Renal cortical epithelial cell (primary cell): Measurements from ENCODE around the gene AHNAK. TPM values are rescaled to one million over a fixed set of nuclear protein-coding genes. Genes with fewer than 3 reads are reported as not detected.
"Not testable (repeated sequence)": the region's sequence is repeated elsewhere in the genome, so short reads cannot be mapped to it uniquely, and the experiment has no call there.

Experiments
- DNase-seq: peaks from one replicate; pipeline ENCODE4 v3.0.0-alpha.2; 2011; ENCODE audit warnings: low read depth
- total RNA-seq: library from RNA; depleted of rRNA; stranded (reverse); fragments of >200 nt; gene quantifications from 2 replicates; pipeline ENCODE4 v1.2.3, GENCODE V29; 2014

The AHNAK gene
- total RNA-seq, 1 donor from 2014 or later, result 1,601 TPM

DNA sequence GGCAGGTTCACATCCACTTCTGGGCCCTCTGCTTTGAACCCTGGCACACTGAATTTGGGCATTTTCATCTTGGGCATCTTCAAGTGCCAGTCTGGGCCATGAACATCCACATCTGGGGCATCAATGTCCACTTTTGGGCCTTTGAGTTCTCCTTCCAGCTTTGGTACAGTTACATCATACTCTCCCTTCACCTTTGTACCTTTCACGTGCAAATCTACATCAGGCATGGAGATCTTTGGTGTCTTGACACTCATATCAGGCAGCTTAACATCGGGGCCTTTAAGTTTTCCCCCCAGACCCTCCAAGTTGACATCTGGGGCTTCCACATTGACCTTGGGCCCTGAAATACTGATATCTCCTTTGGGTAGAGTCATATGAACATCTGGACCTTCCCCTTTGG lies 14.5 kb downstream of the AHNAK start:
- DNase-seq, result no peak

DNA sequence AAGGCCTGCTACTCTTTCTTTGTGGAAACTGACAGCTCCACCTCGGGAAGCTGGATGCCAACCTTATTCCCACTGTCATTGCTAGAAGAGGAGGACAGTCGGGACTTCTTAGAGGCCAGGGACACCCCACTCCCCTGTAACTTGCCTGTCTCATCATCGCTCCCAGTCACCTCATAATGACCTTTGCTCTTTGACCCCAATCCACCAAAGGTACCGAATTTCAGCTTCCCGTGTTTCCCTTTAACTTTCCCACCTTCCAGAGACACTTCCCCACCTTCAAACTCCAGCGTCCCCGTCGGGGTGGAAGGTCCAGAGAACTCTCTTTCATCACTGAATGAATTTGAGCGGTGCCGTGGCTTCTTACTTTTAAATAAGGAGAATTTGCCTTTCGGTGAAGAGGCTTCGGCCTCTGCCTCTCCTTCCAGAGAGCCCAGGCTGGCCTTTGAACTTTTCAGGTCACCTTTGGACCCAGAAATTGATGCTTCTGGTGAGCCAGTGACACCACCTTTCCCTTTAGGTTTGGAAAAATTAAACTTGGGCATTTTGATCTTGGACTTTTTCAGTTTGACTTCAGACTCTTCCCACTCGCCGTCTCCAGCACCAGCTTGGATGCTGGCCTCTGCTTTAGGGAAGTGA lies 29.8 kb downstream of the AHNAK start:
- no peak for DNase-seq

DNA sequence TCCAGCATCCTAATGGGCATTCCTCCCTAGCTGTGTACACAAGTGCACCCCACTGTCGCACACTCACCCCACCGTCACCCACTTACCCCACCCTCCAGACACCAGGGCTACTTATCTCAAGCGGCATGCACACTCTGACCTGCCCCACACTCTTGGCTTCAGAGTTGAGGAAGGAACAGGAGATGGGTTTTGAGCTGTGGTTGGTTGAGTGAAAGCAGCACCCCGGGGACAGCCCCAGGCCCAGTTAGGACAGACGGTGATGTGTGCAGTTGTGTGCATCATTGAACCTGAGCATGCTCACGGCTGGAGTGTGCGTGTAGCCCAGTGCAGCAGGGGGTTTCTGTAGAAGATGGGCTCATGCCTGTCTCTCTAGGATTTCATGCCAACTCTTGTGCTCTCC lies 32.5 kb downstream of the AHNAK start:
- no peak for DNase-seq

DNA sequence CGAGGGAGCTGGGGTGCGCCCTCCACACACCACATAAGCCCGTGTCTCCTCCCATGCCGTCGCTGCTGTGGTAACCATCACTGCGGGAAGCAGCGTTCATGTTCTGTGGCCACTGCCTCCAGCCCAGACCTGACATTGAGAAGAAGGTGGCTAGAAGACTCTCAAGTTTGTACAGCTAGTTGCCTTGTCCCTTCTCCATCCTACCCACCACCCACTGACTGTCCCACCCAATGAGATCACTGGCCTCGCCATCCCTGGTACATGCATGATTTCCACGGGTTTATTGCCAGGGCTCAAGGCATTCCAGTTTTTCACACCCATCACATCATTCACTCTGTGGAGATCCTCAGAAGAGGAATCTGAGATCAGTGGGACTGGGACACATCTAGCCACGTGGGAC lies 33.0 kb downstream of the AHNAK start:
- no peak for DNase-seq

DNA sequence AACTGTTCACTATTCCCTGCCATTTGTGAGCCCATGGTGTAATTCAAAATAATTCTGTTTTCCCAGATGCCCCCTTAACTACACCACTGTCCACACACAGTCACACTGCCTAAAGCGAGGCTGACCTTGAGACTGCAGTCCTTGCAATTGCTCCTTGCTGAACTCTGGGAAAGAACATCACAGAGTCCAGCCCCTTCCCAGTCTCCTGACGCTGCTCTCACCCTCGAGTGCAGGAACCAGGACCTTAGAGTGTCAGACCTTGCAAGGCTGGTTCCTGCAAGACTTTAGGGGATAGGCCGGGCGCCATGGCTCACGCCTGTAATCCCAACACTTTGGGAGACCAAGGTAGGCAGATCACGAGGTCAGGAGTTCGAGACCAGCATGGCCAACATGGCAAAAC lies 33.6 kb downstream of the AHNAK start:
- no peak for DNase-seq

DNA sequence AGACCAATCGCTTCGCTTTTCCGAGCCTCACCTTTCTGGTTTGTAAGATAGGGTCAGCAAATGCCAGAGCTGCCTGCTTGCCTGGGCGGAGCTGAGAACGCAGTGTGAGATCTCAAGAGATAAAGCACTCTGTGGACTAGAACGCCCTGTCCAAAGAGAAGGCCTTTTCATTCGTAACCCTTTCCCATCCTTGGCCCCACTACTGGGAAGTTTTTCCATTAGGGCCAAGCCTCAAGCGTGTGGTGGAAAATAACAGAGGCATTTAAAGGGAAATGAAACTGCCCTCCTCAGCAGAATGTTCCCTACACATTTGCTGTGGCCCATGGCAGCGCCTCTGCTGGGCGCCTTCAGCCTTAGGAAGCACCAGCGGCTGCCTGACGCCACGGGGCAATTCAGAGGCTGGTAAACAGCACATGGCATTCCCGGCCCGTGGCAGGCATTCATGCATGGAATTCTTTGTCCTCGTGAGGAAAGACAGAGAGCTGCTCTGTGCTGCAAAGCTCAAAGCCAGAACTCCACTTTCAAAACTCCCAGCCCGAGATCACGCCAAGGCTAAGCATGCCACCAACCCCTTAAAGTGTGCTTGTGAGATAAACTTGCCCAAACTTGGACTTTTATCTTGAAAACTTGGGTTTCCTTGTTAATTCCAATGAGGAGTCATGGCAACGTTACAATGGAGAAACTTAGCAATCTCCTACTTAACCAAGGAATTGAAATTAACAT lies 38.1 kb downstream of the AHNAK start:
- DNase-seq, result peak; percentile 93

DNA sequence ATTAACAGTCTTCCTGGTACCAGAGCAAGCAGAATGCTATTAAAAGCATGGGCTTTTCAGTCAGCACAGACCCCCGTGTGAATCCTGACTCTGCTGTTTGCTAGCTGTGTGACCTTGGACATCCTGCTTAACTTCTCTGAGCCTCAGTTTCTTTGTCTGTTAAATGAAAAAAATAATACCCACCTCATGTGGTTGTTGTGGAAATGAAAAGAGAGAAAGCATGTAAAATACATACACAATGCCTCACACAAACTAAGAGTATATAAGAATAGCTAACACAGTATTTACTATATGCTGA lies 39.5 kb downstream of the AHNAK start:
- no peak for DNase-seq

DNA sequence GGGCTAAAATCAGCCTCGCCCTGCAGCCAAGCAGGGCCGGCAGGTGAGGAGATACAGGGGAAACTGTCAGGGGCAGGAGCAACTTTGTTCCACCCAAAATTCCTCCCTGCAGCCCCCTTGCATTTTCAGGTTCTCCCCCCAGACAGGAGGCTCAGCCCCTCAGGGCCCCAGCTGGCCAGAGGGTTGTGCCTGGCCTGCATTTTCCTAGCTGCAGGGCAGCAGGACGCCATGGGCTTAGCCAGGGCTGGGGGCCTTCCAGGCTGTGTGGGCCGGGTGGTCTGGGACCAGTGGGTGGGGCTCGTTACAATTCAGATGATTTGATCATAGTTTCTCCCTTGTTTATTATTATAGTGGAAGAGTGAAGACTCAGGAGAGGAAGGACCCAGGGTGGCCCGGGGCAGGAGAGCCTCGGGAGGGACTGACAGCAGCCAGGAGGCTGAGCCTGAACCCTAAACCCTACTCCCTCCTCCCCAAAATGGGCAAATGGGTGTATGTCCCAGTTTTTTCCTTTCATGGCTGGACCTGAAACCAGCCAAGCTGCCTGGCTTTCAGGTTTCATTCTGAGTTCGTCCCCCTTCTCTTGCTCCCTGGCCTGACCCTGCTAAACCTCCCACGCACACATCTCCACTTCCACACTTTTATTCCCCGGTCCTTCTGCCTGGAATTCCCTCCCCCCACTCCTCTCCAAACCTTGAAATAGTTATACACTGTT lies 40.0 kb downstream of the AHNAK start:
- DNase-seq, result no peak

DNA sequence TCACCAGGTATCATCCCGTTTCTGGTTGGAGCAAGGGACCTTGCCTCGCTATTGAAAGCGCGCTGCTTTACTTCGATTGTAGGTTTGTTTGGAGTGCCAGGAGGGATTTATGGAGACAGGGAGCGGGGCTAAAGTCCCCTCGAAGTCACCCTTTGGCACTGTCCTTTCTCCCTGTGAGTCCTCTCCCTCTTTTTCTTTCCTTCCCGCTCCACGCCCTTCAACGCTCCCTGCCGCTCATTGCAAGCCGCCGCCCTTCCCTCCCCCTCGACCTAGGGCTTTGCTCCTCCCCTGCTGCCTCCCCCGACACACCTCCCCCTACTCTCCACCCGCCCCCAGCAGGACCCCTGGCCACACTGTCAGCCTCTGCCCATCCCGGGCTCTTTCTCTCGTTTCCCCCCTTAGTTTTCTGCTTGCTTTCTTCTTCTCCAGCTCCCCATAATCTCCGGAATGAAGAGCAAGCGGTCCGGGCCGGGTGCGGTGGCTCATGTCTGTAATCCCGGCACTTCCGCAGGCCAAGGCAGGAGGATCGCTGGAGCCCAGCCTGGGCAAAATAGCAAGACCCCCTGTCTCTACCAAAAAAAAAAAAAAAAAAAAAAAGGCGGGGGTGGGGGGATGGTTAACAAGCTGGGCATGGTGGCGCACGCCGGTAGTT lies 41.0 kb downstream of the AHNAK start:
- DNase-seq, result no peak

DNA sequence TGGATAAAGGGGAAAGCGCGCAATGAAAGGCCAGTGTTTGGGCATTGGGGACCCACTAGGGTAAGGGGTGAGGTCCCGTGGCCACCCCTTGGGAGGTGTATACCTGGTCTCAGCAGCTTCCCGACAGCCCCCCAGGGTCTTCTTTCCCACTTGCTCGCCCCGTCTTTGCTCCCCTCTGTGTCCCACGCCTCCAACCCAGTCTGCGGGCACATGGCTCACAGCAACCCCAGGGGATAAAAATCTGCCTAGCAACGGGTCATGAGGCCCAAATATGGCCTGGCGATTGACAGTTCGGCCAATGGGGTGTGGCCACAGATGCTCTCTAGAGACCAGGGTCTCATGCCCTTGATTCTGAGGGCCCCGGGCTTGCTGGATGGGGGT lies 41.6 kb downstream of the AHNAK start:
- no peak for DNase-seq

DNA sequence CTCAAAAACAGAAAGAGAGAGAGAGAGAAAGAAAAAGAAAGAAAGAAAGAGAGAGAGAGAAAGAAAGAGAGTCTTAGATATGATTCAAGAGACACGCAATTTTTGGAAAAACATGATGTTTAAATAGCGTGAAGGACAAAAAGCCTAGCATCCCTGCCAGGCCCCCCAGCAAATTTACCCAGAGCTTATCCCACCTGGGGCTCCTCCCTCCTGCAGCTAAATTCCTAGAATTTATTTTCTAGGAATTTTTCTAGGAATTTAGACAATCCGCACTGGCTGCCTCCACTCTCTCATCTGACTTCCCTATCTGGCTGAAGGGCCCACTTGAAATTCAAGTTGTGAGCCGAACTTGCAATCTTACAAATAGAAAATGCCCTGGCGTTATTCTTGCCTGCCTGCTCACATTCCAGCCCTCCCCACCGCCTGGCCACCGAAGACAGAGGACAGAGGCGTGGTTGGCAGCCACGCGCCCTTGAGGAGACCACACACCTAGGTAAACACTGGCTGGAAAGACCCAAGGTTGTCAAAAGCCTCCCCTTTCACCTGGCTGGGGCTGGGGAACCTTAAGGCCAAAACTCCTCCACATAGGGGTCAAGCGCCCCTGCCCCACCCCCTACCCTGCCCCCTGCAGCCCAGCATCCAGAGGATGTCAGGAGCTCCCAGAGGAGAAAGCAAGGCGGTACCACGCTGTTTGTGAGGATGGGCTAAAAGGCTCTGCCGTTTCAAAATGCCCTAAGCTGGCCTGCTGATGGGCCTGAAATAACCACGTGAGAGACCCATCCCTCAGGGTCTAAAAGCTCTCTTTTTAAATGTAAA lies 42.2 kb downstream of the AHNAK start:
- no peak for DNase-seq

DNA sequence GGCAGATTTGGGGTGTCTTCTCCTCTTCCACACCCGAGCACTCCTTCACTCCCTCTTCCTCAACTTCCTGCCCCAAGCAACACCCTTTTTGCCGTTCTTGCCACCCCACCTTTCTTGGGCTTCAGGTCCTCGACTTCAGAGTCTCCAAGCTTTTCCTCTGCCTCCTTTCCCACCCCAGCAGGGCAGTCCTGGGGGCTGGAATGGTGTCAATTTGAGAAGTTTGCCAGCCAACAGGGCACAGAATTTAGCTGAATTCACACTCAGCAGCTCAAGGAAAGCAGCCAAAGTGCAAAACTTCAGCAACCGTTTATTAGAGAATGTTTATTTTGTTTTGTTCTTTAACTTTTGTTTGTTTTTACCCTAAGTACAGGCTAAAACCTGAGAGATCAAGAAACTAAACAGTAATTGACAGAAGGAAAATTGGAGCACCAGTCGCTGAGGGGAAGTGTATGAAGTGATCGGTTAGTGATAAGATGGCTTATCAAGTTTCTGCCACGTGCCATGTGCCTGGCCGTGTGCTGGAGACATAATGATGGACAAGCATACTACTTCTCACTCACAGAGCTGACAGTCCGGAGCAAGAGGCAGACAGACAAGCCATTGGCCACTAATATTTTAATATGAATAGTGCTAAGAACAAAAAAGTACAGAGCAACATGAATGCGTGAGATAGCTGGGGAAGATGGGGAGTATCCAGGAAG lies 44.4 kb downstream of the AHNAK start:
- no peak for DNase-seq

DNA sequence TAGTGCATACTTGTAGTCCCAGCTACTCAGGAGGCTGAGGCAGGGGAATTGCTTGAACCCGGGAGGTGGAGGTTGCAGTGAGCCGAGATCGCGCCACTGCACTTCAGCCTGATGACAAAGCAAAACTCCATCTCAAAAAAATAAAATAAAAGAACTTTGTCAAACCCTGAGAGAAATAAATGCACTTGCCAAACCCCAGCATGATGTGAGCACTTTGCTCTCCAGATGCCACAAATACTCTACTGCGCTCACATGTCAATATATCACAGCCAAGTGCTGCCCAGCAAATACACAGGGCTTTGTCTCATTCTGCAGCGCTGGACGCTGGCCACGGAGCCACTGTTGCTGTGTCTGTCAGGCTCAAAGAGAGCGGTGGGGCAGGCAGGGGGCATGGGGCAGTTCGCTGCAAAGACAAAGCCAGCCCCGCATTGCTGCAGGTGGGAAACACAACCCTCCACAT lies 45.1 kb downstream of the AHNAK start:
- DNase-seq, result peak; percentile 49

DNA sequence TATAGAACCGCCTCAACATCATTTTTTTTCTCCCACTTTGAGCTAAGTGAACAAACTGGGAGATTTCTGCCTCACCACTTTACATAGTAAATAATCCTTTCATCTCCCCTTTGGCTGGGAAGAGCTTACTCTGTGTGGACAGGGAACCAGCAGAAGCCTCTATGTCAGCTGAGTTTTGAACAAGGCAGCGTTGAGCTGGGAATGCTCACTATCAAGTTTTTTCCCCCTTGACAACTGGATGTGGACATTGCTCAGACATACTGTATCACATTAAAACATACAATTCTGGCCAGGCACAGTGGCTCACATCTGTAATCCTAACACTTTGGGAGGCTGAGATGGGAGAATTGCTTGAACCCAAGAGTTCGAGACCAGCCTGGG lies 46.0 kb downstream of the AHNAK start:
- DNase-seq, result no peak

DNA sequence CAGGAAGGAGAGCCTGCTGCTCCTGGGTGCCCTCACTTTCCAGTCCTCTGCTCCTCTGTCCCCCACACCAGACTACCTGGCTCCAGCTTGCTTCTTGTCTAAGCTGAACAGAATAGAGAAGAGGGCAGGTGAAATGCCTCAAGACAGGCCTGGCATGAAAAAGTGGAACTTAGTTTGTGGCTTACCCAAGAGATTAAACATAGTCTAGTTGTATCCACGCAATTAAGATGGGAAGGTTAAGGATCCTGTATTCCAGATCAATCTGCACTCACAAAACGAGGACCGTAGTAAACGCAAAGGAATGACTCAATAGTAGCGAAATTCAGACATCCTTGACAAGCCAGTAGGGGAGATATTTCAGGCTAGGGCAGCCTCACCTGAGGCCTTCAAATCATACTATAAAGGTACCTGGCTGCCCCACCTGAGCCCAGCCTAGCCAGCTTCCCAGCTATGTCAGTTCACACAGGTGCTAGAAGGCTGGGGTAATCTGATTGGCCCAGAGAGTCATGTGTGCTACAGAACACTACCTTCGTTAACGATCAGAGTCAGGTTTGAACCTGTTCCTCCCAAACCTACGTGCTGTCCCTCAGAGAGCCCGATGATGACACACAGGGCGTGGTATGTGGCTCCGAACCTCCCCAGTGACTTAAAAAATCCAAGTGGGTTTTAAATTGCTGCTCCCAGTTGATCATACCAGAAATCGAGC lies 46.5 kb downstream of the AHNAK start:
- DNase-seq, result peak; percentile 48

DNA sequence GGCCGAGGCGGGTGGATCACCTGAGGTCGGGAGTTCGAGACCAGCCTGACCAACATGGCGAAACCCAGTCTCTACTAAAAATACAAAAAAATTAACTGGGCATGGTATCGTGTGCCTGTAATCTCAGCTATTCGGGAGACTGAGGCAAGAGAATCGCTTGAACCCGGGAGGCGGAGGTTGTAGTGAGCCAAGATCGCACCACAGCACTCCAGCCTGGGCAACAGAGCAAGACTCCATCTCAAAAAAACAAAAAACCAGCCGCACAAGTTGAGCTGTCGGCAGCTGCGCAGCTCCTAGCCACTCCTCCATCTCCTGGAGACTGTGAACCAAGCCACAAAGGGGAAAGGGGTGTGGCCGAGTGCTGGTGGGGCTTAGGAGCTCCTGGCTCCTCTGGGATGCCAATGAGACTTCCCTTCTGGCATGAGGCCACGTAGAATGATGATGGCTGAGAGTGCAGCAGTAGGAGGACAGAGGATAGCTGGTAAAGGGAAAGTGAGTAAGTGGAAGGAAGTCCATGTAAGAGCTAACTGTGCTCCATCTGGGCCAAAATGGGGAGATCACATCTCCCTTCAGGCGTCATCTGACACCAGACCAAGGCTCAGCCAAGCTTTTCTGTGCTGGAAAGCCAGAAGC lies 47.2 kb downstream of the AHNAK start:
- DNase-seq, result not testable (repeated sequence)

DNA sequence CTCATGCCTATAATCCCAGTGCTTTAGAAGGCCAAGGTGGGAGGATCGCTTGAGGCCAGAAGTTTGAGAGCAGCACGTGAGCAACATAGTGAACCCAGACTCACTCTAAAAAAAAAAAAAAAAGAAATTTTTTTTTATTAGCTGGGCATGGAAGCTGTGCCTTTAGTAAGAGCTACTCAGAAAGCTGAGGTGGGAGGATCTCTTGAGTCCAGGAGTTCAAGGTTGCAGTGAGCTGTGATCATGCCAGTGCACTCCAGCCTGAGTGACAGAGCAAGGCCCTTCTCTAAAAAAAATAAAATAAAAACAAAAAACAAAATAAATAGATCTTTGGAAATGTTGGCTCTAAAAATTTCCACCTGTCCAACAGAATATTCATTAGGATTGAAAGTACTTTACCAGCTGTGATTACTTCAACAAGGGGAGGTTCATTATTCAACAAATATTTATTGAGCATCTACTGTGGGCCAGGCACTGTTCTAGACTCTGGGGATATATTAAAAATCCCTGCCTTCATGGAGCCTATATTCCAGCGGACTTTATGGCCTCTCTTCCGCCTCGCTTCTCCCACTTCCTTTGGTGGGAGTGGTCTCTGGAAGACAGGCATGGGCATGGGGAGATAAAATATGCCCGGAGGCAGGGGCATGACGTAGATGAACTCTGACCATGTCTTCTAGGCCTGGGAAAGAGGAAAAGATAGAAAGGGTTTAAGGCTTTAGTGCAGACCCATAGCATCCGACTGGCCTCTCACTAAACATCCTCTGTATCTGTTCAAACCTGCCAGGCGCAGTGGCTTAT lies 47.9 kb downstream of the AHNAK start:
- DNase-seq, result no peak

DNA sequence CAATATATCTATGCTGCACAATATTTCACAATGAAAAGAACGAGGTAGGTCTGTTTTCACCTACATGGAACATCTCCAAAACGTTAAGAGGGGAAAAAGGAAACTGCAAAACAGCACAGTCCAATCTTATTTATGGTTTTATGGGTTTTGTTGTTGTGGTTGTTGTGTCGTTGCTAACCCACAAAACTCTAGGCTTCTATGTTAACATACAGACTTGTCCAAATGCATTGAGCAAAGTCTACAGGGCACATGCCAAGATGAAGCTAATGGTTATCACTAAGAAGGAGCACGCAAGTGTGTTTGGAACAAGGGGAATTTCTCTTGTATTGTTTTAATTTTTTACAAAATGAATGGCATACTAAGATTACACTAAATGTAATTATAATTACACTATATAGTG lies 48.6 kb downstream of the AHNAK start:
- no peak for DNase-seq

DNA sequence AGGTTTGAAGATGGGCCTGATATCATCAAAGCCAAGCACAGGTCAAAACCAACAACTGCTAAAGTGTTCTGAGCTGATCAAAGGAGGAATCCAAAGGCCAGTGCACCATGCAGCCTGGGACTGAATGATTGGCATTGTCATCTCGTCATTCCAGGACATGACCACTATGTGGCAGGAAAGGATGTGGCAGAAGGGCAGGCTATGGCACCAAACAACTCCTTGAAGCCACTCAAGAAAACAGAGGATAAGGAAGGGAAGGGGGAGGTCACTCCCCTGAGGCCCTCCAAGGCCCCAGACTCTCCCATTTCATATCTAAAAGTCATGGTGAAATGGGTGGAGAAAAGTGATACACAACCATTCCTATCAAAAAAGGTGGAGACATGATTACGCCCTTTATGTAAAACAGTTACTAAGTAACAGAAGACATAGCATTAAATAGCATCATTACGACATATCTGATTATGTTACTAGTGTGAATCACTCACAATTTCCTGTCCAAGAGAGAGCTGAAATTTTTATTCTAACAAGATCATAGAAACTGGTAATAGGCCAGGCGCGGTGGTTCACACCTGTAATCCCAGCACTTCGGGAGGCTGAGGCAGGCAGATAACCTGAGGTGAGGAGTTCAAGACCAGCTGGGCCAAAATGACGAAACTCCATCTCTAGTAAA lies 49.3 kb downstream of the AHNAK start:
- peak; percentile 82 for DNase-seq
